HUES6 (cell line): Measurements from ENCODE around the gene MXI1.
"Not testable (repeated sequence)": the region's sequence is repeated elsewhere in the genome, so short reads cannot be mapped to it uniquely, and the experiment has no call there.

Experiments used
- H3K27ac ChIP-seq: 2 replicates; pipeline ENCODE4 v1.7.0; 2013; ENCODE audit warnings: low read depth, mild to moderate bottlenecking, low read length, inconsistent platforms
- H3K27me3 ChIP-seq: 2 replicates; pipeline ENCODE4 v1.6.1; 2013; ENCODE audit warnings: low read length; ENCODE audit not compliant: control insufficient read depth, insufficient read depth
- H3K36me3 ChIP-seq: 2 replicates; pipeline ENCODE4 v1.6.1; 2013; ENCODE audit warnings: low read length; ENCODE audit not compliant: control insufficient read depth, insufficient read depth
- H3K4me1 ChIP-seq: 2 replicates; pipeline ENCODE4 v1.6.1; 2013; ENCODE audit warnings: low read length; ENCODE audit not compliant: control insufficient read depth, insufficient read depth
- H3K4me3 ChIP-seq: 2 replicates; pipeline ENCODE4 v1.5.1; 2013; ENCODE audit warnings: low read depth, low read length
- H3K9ac ChIP-seq: one replicate; pipeline ENCODE4 v1.6.1; 2013; ENCODE audit warnings: mild to moderate bottlenecking, low read length
- H3K9me3 ChIP-seq: 2 replicates; pipeline ENCODE4 v1.6.1; 2013; ENCODE audit warnings: low read depth, low read length; ENCODE audit not compliant: control insufficient read depth, insufficient read depth

The MXI1 gene

GRCh38 chr10:110184398-110184797 lies 23.0 kb upstream of the MXI1 start:
- Histone ChIP-seq H3K9me3 (no peaks in the 10 kb centered on the region), H3K4me1 (no peaks in the 10 kb centered on the region; the same call in 1 of the 2 replicates), H3K27ac (no peak overlapping the region), H3K4me3 (no peak overlapping the region), H3K36me3 (no peaks in the 10 kb centered on the region), H3K27me3 (peaks cover 6% of the 10 kb centered on the region; the same call in 1 of the 2 replicates), H3K9ac (no peak overlapping the region)

- H3K9me3 ChIP-seq: not testable (repeated sequence)
Measured at GRCh38 chr10:110185646-110186182, 21.7 kb upstream of the MXI1 start.

GRCh38 chr10:110190170-110190569 lies 17.2 kb upstream of the MXI1 start:
- Histone ChIP-seq H3K36me3 (no peaks in the 10 kb centered on the region), H3K9ac (no peak overlapping the region), H3K27me3 (no peaks in the 10 kb centered on the region; the same call in 1 of the 2 replicates), H3K4me1 (no peaks in the 10 kb centered on the region), H3K9me3 (no peaks in the 10 kb centered on the region), H3K4me3 (no peak overlapping the region), H3K27ac (no peak overlapping the region)

More at GRCh38 chr10:110185646-110186182, 21.7 kb upstream of the MXI1 start:
- not testable (repeated sequence) for H3K4me1 ChIP-seq, H3K27ac ChIP-seq, H3K4me3 ChIP-seq, H3K9ac ChIP-seq, H3K27me3 ChIP-seq, H3K36me3 ChIP-seq

GRCh38 chr10:110192552-110192951 lies 14.9 kb upstream of the MXI1 start:
- Histone ChIP-seq H3K4me3 (no peak overlapping the region), H3K9me3 (no peaks in the 10 kb centered on the region), H3K9ac (no peak overlapping the region), H3K36me3 (no peaks in the 10 kb centered on the region), H3K4me1 (no peaks in the 10 kb centered on the region), H3K27me3 (no peaks in the 10 kb centered on the region; the same call in 1 of the 2 replicates), H3K27ac (no peak overlapping the region)

- Histone ChIP-seq H3K36me3 (no peaks in the 10 kb centered on the region), H3K4me3 (no peak overlapping the region), H3K27me3 (peaks cover 44% of the 10 kb centered on the region), H3K4me1 (0 out of 2 replicates have a peak, but pooled peaks cover 2% of the 10 kb centered on the region), H3K27ac (no peak overlapping the region), H3K9me3 (no peaks in the 10 kb centered on the region), H3K9ac (no peak overlapping the region)
Measured at GRCh38 chr10:110200503-110200902, 6.9 kb upstream of the MXI1 start.

GRCh38 chr10:110201046-110201445 lies 6.4 kb upstream of the MXI1 start:
- not testable (repeated sequence) for H3K9ac ChIP-seq, H3K9me3 ChIP-seq, H3K4me1 ChIP-seq, H3K27ac ChIP-seq, H3K4me3 ChIP-seq, H3K36me3 ChIP-seq
- H3K27me3 ChIP-seq: peaks cover 47% of the 10 kb centered on the region

GRCh38 chr10:110203500-110204455 lies 3.6 kb upstream of the MXI1 start:
- H3K9ac ChIP-seq: no peak overlapping the region
- H3K9me3 ChIP-seq: no peaks in the 10 kb centered on the region
- H3K27me3 ChIP-seq: peaks cover 60% of the 10 kb centered on the region
- H3K27ac ChIP-seq: no peak overlapping the region
- 0 out of 2 replicates have a peak, but pooled peaks cover 12% of the 10 kb centered on the region for H3K4me1 ChIP-seq
- no peaks in the 10 kb centered on the region for H3K36me3 ChIP-seq
- no peak overlapping the region for H3K4me3 ChIP-seq

- 0 out of 2 replicates have a peak overlapping the region, but pooled peaks have one; percentile 2 for H3K4me3 ChIP-seq
Measured at GRCh38 chr10:110205051-110205675, 2.2 kb upstream of the MXI1 start.

GRCh38 chr10:110207805-110208613 lies 604 bp downstream of the MXI1 start:
- Histone ChIP-seq H3K9ac (peak overlapping the region; percentile 0), H3K4me1 (peaks cover 23% of the 10 kb centered on the region), H3K9me3 (no peaks in the 10 kb centered on the region), H3K27ac (no peak overlapping the region), H3K36me3 (no peaks in the 10 kb centered on the region), H3K27me3 (peaks cover 81% of the 10 kb centered on the region), H3K4me3 (peak overlapping the region; percentile 87)

More at GRCh38 chr10:110205051-110205675, 2.2 kb upstream of the MXI1 start:
- no peak overlapping the region for H3K27ac ChIP-seq
- no peak overlapping the region for H3K9ac ChIP-seq
- peaks cover 61% of the 10 kb centered on the region for H3K27me3 ChIP-seq
- no peaks in the 10 kb centered on the region for H3K36me3 ChIP-seq
- H3K9me3 ChIP-seq: no peaks in the 10 kb centered on the region
- H3K4me1 ChIP-seq: 0 out of 2 replicates have a peak, but pooled peaks cover 12% of the 10 kb centered on the region

- Histone ChIP-seq H3K27me3 (peaks cover 81% of the 10 kb centered on the region), H3K9ac (peak overlapping the region; percentile 65), H3K4me1 (peaks cover 23% of the 10 kb centered on the region), H3K9me3 (no peaks in the 10 kb centered on the region), H3K36me3 (no peaks in the 10 kb centered on the region), H3K27ac (no peak overlapping the region), H3K4me3 (peak overlapping the region; percentile 87)
Measured at GRCh38 chr10:110208614-110209453, 1.4 kb downstream of the MXI1 start.
